Cortex of kidney (tissue), 1 donor: ENCODE results near the gene TMCO2.
A peak's percentile ranks its signal among the peaks of the same experiment; 100 is the strongest.

Experiments used
- DNase-seq: peaks from one replicate; lab custom pipeline; 2025; lab: John Stamatoyannopoulos, UW

TMCO2 gene

GRCh38 chr1:40257688-40258444 lies 10.1 kb downstream of the TMCO2 start, which contains the start of gene ZMPSTE24:
TSS of gene ZMPSTE24 (plus strand) at chr1:40258236. CDS start at chr1:40258272, 36 bp downstream.
- peak; percentile 55 for DNase-seq

GRCh38 chr1:40258445-40258769 lies 10.7 kb downstream of the TMCO2 start:
- DNase-seq = no peak

- DNase-seq = no peak
These were observed 16.6 kb downstream of the TMCO2 start for GRCh38 chr1:40264354-40264781.

GRCh38 chr1:40265298-40265697 lies 17.6 kb downstream of the TMCO2 start:
- no peak for DNase-seq

GRCh38 chr1:40265919-40266318 lies 18.2 kb downstream of the TMCO2 start:
- no peak for DNase-seq

- no peak for DNase-seq
These were observed 19.2 kb downstream of the TMCO2 start for GRCh38 chr1:40266786-40267535.

GRCh38 chr1:40267767-40268187 lies 20.0 kb downstream of the TMCO2 start:
- DNase-seq = no peak

- no peak for DNase-seq
These were observed 20.5 kb downstream of the TMCO2 start for GRCh38 chr1:40268211-40268610.

GRCh38 chr1:40270152-40270834 lies 22.6 kb downstream of the TMCO2 start:
- no peak for DNase-seq

- no peak for DNase-seq
These were observed 25.0 kb downstream of the TMCO2 start for GRCh38 chr1:40272653-40273213.

- no peak for DNase-seq
These were observed 25.9 kb downstream of the TMCO2 start for GRCh38 chr1:40273547-40274166.

GRCh38 chr1:40274331-40274730 lies 26.6 kb downstream of the TMCO2 start:
- DNase-seq = no peak

- no peak for DNase-seq
These were observed 28.4 kb downstream of the TMCO2 start for GRCh38 chr1:40276122-40276521.

- DNase-seq = no peak
These were observed 34.1 kb downstream of the TMCO2 start for GRCh38 chr1:40281853-40282252.

- no peak for DNase-seq
These were observed 43.6 kb downstream of the TMCO2 start for GRCh38 chr1:40291293-40291692.

- DNase-seq = no peak
These were observed 51.9 kb downstream of the TMCO2 start for GRCh38 chr1:40299366-40300248.

- no peak for DNase-seq
These were observed 52.5 kb downstream of the TMCO2 start for GRCh38 chr1:40300249-40300567.

GRCh38 chr1:40300651-40301050 lies 52.9 kb downstream of the TMCO2 start:
- no peak for DNase-seq

- DNase-seq = no peak
These were observed 53.3 kb downstream of the TMCO2 start for GRCh38 chr1:40301066-40301465.
